AG10803 (cell line): Measurements from ENCODE around the gene TERT.

Source experiments
- DNase-seq: peaks from one replicate; pipeline ENCODE4 v3.0.0; 2010; ENCODE audit warnings: low read depth
- H3K4me3 ChIP-seq: 2 replicates; pipeline ENCODE4 v1.5.1; 2011; ENCODE audit warnings: mild to moderate bottlenecking, low read length, control low read depth
- CTCF ChIP-seq: conservative IDR thresholded peaks from 2 replicates; pipeline ENCODE4 v1.5.1; 2011; ENCODE audit warnings: mild to moderate bottlenecking, low read length, control low read depth, inconsistent platforms

Gene TERT

GRCh38 chr5:1216211-1216917 lies 78.5 kb downstream of the TERT start:
- no peak overlapping the region for H3K4me3 ChIP-seq
- no peak for DNase-seq
- TF ChIP-seq CTCF, result no peak

GRCh38 chr5:1215320-1216096 lies 79.4 kb downstream of the TERT start:
- DNase-seq, result no peak
- H3K4me3 ChIP-seq, result no peak overlapping the region
- no peak for TF ChIP-seq CTCF

- no peak for DNase-seq
- no peak overlapping the region for H3K4me3 ChIP-seq
- TF ChIP-seq CTCF, result no peak
Measured at GRCh38 chr5:1214936-1215220, 80.0 kb downstream of the TERT start.

- TF ChIP-seq CTCF, result no peak
- no peak for DNase-seq
- H3K4me3 ChIP-seq, result no peak overlapping the region
Measured at GRCh38 chr5:1214163-1214935, 80.5 kb downstream of the TERT start.

- no peak overlapping the region for H3K4me3 ChIP-seq
- no peak for TF ChIP-seq CTCF
- DNase-seq, result no peak
Measured at GRCh38 chr5:1213508-1214162, 81.2 kb downstream of the TERT start.

- TF ChIP-seq CTCF, result no peak
- DNase-seq, result no peak
Measured at GRCh38 chr5:1212881-1213280, 82.0 kb downstream of the TERT start.

More at GRCh38 chr5:1212881-1213280, 82.0 kb downstream of the TERT start:
- H3K4me3 ChIP-seq, result no peak overlapping the region
